Measurements from ENCODE around the gene CPLX3. TPM values are rescaled to one million over a fixed set of nuclear protein-coding genes. Genes with fewer than 3 reads are reported as not detected.
A peak's percentile ranks its signal among the peaks of the same experiment; 100 is the strongest.

Gene CPLX3
- total and polyA plus RNA-seq, 2 of the 8 experiments (the other 6 are each of a cell fraction or from before 2014, with no cell fraction given) = 0.17 TPM; not detected in 1

DNA sequence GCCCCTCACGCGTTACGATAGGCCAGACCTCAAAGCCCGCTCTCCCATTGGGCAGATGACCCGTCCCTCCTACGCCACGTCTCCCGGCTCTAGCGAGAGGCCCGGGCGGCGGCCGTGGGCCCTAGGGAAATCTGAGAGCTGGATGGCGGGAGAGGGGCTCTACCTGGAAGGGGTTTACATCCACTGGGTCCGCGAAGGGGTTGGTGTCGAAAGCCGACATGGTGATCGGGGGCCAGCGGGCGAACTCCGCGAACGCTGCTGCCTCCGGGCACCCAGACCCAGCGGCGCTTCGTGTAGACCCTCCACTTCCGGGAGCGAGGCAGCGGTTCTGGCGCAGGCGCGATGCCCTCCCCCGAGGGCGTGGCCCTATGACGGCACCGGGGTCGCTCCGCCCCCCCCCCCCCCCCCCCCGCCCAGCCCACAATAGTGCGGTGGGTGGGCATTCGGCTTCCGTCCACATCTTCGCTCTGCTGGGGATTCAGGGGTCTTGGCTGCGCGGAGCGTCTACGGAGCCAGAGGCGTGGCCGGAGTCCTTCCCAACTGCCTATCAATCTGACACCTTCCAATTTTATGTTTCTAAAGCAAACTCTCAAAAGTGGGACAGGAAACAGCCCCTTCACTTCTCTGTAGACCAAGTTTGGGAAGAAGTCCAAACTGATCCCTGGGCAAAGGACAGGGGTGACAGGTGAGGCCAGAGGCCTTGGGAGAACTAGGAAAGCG lies 46.8 kb downstream of the CPLX3 start, which contains the start of gene SCAMP2:
Gene SCAMP2, minus strand, starts transcription at position 330 of the 720 bp plus-strand sequence. Its CDS starts 110 bp downstream, at position 220.
- WGBS, 2 experiments (ENCODE audit: extremely low coverage in 1 of 2, insufficient coverage in 1 of 2, insufficient read length in 1 of 2, insufficient replicate concordance in 2 of 2, low coverage in 1 of 2, low lambda C conversion rate in 2 of 2, missing lambda C conversion rate in 1 of 2) = 1% methylated on average over 11 of the region's 52 CpGs; no CpG with 5 or more reads in 1 of the 2 experiments
- peak within 1 kb of the TSS; percentile 98 for H3K18ac ChIP-seq (ENCODE audit: extremely low read depth, low read length)
- H3K27me3 ChIP-seq (replicated peaks in 1 of 4; ENCODE audit: control insufficient read depth in 3 of 4, extremely low read depth in 1 of 4, insufficient read depth in 3 of 4, low read length in 3 of 4) = no peaks in the 10 kb centered on the region
- POLR2A ChIA-PET (ENCODE audit: partially characterized antibody) = interaction anchor here (0.6 to 1.8 kb wide), 9 partner anchors 11 to 39 kb away, joined by 3 to 12 read pairs (median 3); partner anchors contain the start of genes FAM219B and MPI
- peak within 1 kb of the TSS; percentile 75 to 94 (median 88) for H3K9ac ChIP-seq (replicated peaks in 1 of 4; ENCODE audit: extremely low read depth in 1 of 4, low read depth in 3 of 4, low read length in 3 of 4)
- H2BK12ac ChIP-seq (ENCODE audit: low read depth, low read length) = peak within 1 kb of the TSS; percentile 94; the same call in 1 of the 2 replicates
- H3K4me2 ChIP-seq (ENCODE audit: insufficient read depth in 1 of 2, low read depth in 2 of 2, low read length in 2 of 2) = peak within 1 kb of the TSS; percentile 85 to 98
- H3K23me2 ChIP-seq (ENCODE audit: low read depth, low read length) = peaks cover 5% of the 10 kb centered on the region; the same call in 1 of the 2 replicates
- CTCF ChIA-PET (ENCODE audit: partially characterized antibody) = interaction anchor here (0.6 to 2.2 kb wide), 7 partner anchors 9 to 1374 kb away, joined by 3 to 7 read pairs (median 3); partner anchors contain the start of genes MPI and ULK3
- H3K14ac ChIP-seq (ENCODE audit: insufficient read length) = no peak within 1 kb of the TSS
- peaks cover 0 to 3% (median 0%) of the 10 kb centered on the region in 4 experiments; a peak in 1 of 7 replicates for H3K4me1 ChIP-seq (replicated peaks in 1 of 4; ENCODE audit: control insufficient read depth in 3 of 4, insufficient read depth in 4 of 4, low read length in 3 of 4)
- peak within 1 kb of the TSS; percentile 97; the same call in 1 of the 2 replicates for H4K8ac ChIP-seq (ENCODE audit: extremely low read depth, insufficient read depth, low read length)
- H3K36me3 ChIP-seq (ENCODE audit: control insufficient read depth in 2 of 4, insufficient read depth in 4 of 4, low read length in 3 of 4) = no peaks in the 10 kb centered on the region
- peak within 1 kb of the TSS; percentile 92; the same call in 1 of the 2 replicates for H3K27ac ChIP-seq (ENCODE audit: low read depth, low read length)
- H3K9me3 ChIP-seq (ENCODE audit: insufficient read depth in 2 of 2, low read depth in 1 of 2, low read length in 1 of 2) = no peaks in the 10 kb centered on the region
- peak within 1 kb of the TSS; percentile 93 for H2BK5ac ChIP-seq (ENCODE audit: low read depth, low read length)
- no peak within 1 kb of the TSS for H3K4ac ChIP-seq (replicated peaks; ENCODE audit: insufficient read length, low read depth, low read length)
- H3K4me3 ChIP-seq (ENCODE audit: extremely low read depth in 1 of 4, insufficient read depth in 2 of 4, low read depth in 3 of 4, low read length in 4 of 4) = peak within 1 kb of the TSS; percentile 80 to 98 (median 93)
- peaks cover 2% of the 10 kb centered on the region; the same call in 1 of the 2 replicates for H3K79me1 ChIP-seq (ENCODE audit: low read depth, low read length)
- H3K23ac ChIP-seq (ENCODE audit: insufficient read length) = no peak within 1 kb of the TSS
- DNase-seq (ENCODE audit: low read depth in 1 of 2, low spot score in 2 of 2) (peak; percentile 84 to 96), FAIRE-seq (no peak)
- peak within 1 kb of the TSS; percentile 91 for H4K5ac ChIP-seq (ENCODE audit: insufficient read length, low read depth, low read length)
- no peak within 1 kb of the TSS for H2BK20ac ChIP-seq (ENCODE audit: low read length)
- H2BK15ac ChIP-seq (ENCODE audit: low read length) = 0 out of 2 replicates have a peak within 1 kb of the TSS, but pooled peaks have one; percentile 12
- H3K56ac ChIP-seq (replicated peaks; ENCODE audit: insufficient read length, low read depth, low read length) = no peak within 1 kb of the TSS
- H4K20me1 ChIP-seq (replicated peaks in 1 of 2; ENCODE audit: control insufficient read depth in 1 of 2, insufficient read depth in 2 of 2, low read length in 2 of 2) = peaks cover 0 to 5% of the 10 kb centered on the region in 2 experiments
- peaks cover 0 to 38% of the 10 kb centered on the region in 2 experiments; a peak in 2 of 4 replicates for H3K79me2 ChIP-seq (ENCODE audit: control insufficient read depth in 1 of 2, insufficient read depth in 2 of 2, low read length in 2 of 2)
- H4K91ac ChIP-seq (replicated peaks; ENCODE audit: insufficient read length, low read length) = no peak within 1 kb of the TSS
- H2BK120ac ChIP-seq (replicated peaks; ENCODE audit: low read depth, low read length) = no peak within 1 kb of the TSS
- peak within 1 kb of the TSS; percentile 98 for H2AFZ ChIP-seq (ENCODE audit: low read length)
- H2AK5ac ChIP-seq (ENCODE audit: low read depth, low read length) = no peak within 1 kb of the TSS
- TF ChIP-seq TBP (IDR thresholded peaks at IDR 0.05; ENCODE audit: low read depth, low read length) (peak; percentile 49; the same call in 1 of the 2 replicates), CEBPB (IDR thresholded peaks at IDR 0.05; ENCODE audit: low read depth, low read length) (no peak), NRF1 (IDR thresholded peaks at IDR 0.05; ENCODE audit: low read depth, low read length) (peak; percentile 59), YY1 (IDR thresholded peaks at IDR 0.05; ENCODE audit: low read depth, low read length) (no peak), BRCA1 (IDR thresholded peaks at IDR 0.05; ENCODE audit: low read depth, low read length) (no peak), CHD1 (IDR thresholded peaks at IDR 0.05; ENCODE audit: low read depth, low read length) (no peak), RBBP5 (IDR thresholded peaks at IDR 0.05; ENCODE audit: borderline replicate concordance, low read depth, low read length) (peak; percentile 64; the same call in 1 of the 2 replicates), CTBP2 (IDR thresholded peaks at IDR 0.05; ENCODE audit: borderline replicate concordance, insufficient read depth, insufficient read length, low read length) (no peak)
- TF ChIP-seq, protein P1, sequence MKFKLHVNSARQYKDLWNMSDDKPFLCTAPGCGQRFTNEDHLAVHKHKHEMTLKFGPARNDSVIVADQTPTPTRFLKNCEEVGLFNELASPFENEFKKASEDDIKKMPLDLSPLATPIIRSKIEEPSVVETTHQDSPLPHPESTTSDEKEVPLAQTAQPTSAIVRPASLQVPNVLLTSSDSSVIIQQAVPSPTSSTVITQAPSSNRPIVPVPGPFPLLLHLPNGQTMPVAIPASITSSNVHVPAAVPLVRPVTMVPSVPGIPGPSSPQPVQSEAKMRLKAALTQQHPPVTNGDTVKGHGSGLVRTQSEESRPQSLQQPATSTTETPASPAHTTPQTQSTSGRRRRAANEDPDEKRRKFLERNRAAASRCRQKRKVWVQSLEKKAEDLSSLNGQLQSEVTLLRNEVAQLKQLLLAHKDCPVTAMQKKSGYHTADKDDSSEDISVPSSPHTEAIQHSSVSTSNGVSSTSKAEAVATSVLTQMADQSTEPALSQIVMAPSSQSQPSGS (IDR thresholded peaks at IDR 0.05; ENCODE audit: low read length) = 0 out of 2 replicates have a peak, but pooled peaks have one; percentile 29

Data from H1 (cell line).